GM12874 (cell line): ENCODE data around the gene ANO6.

Experiments used
- TF ChIP-seq, protein P1 (sequence below): IDR thresholded peaks from 2 replicates; pipeline ENCODE4 v1.5.1; 2011; ENCODE audit warnings: low read depth, mild to moderate bottlenecking, control low read depth, low read length, moderate library complexity; ENCODE audit not compliant: insufficient read depth

ANO6 gene

DNA sequence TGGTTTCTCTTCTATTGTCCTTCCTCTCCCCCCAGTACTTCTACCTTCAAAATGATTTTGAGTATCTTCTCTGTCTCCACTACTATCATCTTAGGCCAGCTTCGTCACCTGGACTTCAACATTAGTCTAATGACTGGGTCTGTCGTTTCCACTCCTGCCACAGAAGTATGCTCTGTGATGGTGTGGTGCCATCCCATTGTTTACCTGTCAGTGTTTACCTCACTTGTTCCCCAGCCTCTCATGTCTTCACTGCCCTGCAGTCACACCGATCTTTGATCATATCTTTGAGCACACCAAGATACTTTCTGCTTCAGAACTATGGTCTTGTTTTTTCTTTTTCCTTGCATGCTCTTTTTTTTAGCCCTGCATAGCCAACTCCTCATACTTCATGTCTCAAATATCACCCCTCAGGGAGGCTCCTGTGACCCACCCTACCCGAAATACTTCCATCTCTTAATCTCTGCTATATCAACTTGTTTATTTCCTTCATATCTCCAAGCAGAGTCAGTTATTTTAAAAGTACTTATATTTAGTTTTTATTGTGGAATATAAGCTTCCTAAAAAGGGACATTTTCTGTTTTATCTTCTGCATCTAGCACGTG is 60.4 kb downstream of the ANO6 start:
- TF ChIP-seq, protein P1, sequence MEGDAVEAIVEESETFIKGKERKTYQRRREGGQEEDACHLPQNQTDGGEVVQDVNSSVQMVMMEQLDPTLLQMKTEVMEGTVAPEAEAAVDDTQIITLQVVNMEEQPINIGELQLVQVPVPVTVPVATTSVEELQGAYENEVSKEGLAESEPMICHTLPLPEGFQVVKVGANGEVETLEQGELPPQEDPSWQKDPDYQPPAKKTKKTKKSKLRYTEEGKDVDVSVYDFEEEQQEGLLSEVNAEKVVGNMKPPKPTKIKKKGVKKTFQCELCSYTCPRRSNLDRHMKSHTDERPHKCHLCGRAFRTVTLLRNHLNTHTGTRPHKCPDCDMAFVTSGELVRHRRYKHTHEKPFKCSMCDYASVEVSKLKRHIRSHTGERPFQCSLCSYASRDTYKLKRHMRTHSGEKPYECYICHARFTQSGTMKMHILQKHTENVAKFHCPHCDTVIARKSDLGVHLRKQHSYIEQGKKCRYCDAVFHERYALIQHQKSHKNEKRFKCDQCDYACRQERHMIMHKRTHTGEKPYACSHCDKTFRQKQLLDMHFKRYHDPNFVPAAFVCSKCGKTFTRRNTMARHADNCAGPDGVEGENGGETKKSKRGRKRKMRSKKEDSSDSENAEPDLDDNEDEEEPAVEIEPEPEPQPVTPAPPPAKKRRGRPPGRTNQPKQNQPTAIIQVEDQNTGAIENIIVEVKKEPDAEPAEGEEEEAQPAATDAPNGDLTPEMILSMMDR, result no peak

DNA sequence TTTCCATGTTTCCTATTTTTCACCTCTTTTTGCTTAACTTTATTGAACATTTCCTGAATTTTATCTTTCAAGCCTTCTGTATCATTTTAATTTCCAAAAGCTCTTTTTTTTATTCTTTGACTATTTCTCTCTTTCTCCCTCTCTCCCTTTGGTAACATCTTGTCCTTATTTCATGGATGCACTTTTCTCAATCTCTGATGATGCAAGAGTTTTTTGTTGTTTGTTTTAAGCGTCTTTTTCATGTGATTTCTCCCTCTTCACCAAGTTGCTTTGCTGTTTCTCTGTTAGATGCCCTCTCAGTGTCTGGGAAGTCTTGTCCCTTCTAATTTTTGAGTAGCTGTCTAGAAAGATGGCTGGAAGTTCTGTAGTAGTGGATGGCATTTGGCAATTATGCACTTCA is 62.6 kb downstream of the ANO6 start:
- TF ChIP-seq, protein P1, result no peak

DNA sequence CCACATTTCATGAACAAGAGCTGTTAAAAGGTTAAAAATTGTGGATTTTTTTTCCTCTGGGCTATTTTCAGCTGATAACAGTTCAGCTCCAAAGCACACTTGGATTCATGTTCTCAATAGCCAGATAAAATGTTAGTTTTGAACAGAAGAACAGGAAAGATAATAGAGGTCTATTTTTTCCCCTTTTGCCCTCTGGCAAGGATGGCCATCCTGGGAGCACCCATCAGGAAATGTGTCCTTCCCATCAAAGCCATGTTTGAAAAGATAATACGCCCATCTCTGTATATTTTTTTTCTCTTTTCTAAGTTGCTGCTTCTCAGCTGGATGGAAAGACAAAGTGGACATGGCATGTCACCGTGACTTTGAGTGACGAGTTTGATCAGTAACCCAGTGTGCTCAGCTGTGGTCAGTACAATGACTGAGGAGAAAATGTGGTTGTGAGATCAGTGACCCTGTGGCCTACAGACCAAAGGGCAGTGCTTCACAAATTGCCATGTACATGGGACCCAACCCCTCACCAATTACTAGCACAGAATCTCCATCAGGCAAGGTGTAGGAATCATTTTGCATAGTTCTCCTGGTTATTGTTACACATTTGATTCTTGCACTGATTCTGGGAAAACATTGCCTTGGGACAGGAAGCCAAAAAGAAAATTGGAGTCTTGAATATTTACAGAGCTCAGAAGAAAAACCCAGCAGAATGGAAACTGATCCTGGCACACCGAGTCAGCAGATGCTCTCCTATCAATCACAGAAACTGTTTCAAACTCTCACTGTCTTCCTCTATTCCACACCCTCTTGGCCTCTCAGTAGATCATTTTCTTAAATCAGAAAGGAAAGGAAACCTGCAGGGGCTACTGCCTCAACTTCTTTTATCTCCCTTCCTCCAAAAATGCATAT is 64.3 kb downstream of the ANO6 start:
- TF ChIP-seq, protein P1, result no peak

DNA sequence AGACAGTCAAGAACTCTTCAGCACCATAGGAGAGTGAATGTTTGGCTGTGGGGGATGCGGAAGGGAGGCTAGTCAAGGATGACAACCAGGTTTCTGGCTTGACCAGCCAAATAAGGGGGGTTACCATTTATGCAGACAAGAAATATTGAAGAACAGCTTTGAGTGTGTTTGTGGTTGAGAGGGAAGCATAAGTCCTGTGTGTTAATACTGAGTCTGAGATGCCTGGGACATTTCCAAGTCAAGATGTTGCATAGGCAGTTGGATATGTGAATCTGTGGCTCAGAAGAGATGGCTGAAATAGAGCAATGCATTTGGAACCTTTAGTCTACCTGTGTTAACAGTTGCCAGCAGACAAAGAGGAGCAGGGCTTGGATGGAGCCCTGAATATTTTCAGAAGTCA is 66.1 kb downstream of the ANO6 start:
- TF ChIP-seq, protein P1, result no peak

DNA sequence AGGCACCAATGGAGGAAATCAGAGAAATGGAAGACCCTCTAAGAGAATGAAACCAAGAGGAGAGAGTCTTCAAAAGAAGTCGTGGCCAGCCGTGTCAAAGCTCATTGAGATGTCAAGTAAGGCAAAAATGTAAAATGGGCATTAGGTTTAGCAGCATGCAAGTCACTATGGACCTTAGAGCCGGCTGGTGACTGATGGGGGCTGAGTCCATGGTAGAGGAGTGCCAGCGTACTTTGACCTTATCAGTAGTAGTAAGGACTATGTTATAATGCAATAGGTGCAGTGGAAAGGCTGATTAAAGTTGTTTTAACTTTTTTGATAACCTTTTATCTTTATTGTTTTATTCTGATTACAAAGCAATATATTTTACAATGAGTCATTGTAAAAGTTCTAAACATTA is 66.5 kb downstream of the ANO6 start:
- TF ChIP-seq, protein P1, result no peak

DNA sequence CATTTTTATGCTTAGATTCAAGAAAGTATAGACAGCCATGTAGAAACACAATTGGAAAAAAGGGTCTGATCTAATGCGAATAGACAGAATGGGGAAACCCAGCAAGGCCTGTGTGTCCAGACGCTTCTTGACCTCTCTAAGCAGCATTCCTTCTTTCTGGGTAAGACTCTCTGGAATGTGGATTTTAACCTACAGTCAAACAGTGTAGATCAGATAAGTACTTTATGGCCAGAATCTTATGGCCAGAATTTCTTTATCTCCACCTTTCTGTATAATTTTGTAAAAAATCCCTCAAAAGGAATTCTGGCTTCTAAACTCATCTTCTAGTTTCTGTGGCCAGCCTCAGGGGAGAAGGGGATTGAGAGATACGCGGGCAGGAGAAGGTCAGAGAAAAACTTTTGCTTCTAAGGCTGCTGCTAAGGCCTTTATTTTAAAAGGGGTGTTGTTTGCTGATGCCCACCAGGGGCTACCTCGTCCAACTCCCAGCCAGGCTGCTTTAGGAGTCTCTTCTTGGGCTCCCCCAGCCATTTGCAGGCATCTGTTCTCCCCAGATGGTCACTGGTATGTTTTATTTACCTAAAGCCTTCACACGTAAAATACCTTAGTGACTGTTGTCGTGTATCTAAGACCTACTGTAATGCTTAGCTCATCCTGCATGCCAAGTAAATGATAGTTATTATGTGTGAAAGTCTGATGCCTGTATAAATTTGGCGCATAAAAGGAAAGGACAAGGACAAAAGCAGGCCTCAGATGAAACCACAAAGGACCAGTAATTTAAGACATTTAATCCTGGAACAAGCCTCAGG is 68.4 kb downstream of the ANO6 start:
- TF ChIP-seq, protein P1, result no peak

DNA sequence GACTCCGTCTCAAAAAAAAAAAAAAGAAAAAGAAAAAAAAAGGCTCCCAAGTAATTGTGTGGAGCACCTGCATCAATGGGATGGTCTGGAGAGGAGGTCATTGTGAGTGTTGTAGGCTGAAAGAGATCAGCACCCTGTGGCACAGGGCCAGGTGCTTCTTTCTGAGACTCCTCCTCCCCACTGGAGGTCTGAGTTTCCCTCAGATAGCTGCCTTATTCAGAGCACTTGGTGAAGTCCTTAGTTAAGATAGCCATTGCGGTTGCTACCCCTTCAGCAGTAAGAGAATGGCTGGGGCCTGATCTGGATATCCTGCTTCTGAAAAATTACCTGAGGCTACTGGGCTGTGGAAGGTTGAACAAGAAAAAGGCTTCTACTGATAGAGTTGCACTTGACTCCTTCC is 69.8 kb downstream of the ANO6 start:
- TF ChIP-seq, protein P1, result no peak
